GM23338 (cell line): ENCODE results near the gene GLOD5. TPM values are rescaled to one million over a fixed set of nuclear protein-coding genes. Genes with fewer than 3 reads are reported as not detected.

Experiments
- CTCF ChIP-seq, 2 experiments: fragments of 200-600 bp in 1 of 2; sonication (generic) in 1 of 2; conservative IDR thresholded peaks; 2 replicates each; pipeline versions ENCODE4 v1.5.1 to v1.6.1; 2016 to 2017; ENCODE audit warnings: antibody characterized with exemption in 2 of 2, low read depth in 2 of 2, mild to moderate bottlenecking in 2 of 2, moderate library complexity in 1 of 2
- EZH2phosphoT487 ChIP-seq: fragments of 200-600 bp; sonication (generic); IDR thresholded peaks from one replicate; pipeline ENCODE4 v1.8.1; 2018; ENCODE audit warnings: antibody characterized with exemption; ENCODE audit not compliant: unreplicated experiment
- JUNB ChIP-seq: IDR thresholded peaks from one replicate; pipeline ENCODE4 v1.6.1; 2016; ENCODE audit warnings: antibody characterized with exemption; ENCODE audit not compliant: unreplicated experiment
- STAT1 ChIP-seq: IDR thresholded peaks from one replicate; pipeline ENCODE4 v1.6.1; 2016; ENCODE audit warnings: antibody characterized with exemption; ENCODE audit not compliant: unreplicated experiment
- polyA plus RNA-seq: library from polyadenylated mRNA; unstranded; fragments of >200 nt; fragmentation: Nextera tagmentation; extraction: Ambion mirVana; gene quantifications from 2 replicates; pipeline ENCODE4 v1.2.1, GENCODE V29; 2016
- total RNA-seq: library from RNA; depleted of rRNA; stranded (reverse); fragments of >200 nt; shearing (Covaris generic); gene quantifications from 2 replicates; pipeline ENCODE4 v1.2.3, GENCODE V29; 2014
- TF ChIP-seq, protein P1 (sequence below): fragments of 250-450 bp; sonication (Bioruptor Pico); IDR thresholded peaks from 2 replicates; pipeline ENCODE4 v1.5.0; 2020; ENCODE audit warnings: mild to moderate bottlenecking, moderate library complexity
- TF ChIP-seq, protein P2 (sequence below): IDR thresholded peaks from 2 replicates; pipeline ENCODE4 v1.6.1; 2016; ENCODE audit warnings: antibody characterized with exemption

GLOD5 gene
- total and polyA plus RNA-seq, 2 experiments from 2014 or later = not detected

DNA sequence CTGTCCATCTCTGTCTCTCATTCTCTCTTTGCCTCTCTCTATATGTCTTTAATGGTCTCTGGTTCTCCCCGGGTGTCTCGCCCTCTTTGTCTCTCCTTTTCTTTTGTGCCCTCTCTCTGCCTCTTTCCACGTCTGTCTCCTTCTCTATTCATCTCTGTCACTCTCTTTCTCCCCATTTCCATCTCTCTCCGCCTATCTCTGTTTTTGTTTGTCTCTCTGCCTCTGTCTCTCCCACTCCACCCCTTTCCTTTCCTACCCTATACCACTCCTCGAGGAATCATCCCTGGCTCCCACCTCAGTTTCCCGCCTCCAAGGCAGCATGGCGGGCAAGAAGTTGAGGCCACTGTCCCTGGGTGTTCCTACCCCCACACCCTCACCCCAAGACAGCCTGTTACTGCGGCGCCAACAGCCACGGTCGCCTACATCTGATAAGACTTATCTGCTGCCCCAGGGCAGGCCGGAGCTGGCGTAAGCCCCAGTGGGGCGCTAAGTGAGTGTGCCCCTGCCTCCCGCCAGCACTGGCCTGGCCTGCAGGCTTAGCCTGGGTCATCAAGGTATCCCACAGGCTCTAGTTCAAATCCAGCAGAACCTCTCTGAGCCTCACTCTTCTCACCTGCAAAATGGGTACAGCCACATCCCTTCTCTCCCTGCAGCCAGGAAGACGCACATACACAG is 24.1 kb downstream of the GLOD5 start (continued):
- TF ChIP-seq, protein P1, sequence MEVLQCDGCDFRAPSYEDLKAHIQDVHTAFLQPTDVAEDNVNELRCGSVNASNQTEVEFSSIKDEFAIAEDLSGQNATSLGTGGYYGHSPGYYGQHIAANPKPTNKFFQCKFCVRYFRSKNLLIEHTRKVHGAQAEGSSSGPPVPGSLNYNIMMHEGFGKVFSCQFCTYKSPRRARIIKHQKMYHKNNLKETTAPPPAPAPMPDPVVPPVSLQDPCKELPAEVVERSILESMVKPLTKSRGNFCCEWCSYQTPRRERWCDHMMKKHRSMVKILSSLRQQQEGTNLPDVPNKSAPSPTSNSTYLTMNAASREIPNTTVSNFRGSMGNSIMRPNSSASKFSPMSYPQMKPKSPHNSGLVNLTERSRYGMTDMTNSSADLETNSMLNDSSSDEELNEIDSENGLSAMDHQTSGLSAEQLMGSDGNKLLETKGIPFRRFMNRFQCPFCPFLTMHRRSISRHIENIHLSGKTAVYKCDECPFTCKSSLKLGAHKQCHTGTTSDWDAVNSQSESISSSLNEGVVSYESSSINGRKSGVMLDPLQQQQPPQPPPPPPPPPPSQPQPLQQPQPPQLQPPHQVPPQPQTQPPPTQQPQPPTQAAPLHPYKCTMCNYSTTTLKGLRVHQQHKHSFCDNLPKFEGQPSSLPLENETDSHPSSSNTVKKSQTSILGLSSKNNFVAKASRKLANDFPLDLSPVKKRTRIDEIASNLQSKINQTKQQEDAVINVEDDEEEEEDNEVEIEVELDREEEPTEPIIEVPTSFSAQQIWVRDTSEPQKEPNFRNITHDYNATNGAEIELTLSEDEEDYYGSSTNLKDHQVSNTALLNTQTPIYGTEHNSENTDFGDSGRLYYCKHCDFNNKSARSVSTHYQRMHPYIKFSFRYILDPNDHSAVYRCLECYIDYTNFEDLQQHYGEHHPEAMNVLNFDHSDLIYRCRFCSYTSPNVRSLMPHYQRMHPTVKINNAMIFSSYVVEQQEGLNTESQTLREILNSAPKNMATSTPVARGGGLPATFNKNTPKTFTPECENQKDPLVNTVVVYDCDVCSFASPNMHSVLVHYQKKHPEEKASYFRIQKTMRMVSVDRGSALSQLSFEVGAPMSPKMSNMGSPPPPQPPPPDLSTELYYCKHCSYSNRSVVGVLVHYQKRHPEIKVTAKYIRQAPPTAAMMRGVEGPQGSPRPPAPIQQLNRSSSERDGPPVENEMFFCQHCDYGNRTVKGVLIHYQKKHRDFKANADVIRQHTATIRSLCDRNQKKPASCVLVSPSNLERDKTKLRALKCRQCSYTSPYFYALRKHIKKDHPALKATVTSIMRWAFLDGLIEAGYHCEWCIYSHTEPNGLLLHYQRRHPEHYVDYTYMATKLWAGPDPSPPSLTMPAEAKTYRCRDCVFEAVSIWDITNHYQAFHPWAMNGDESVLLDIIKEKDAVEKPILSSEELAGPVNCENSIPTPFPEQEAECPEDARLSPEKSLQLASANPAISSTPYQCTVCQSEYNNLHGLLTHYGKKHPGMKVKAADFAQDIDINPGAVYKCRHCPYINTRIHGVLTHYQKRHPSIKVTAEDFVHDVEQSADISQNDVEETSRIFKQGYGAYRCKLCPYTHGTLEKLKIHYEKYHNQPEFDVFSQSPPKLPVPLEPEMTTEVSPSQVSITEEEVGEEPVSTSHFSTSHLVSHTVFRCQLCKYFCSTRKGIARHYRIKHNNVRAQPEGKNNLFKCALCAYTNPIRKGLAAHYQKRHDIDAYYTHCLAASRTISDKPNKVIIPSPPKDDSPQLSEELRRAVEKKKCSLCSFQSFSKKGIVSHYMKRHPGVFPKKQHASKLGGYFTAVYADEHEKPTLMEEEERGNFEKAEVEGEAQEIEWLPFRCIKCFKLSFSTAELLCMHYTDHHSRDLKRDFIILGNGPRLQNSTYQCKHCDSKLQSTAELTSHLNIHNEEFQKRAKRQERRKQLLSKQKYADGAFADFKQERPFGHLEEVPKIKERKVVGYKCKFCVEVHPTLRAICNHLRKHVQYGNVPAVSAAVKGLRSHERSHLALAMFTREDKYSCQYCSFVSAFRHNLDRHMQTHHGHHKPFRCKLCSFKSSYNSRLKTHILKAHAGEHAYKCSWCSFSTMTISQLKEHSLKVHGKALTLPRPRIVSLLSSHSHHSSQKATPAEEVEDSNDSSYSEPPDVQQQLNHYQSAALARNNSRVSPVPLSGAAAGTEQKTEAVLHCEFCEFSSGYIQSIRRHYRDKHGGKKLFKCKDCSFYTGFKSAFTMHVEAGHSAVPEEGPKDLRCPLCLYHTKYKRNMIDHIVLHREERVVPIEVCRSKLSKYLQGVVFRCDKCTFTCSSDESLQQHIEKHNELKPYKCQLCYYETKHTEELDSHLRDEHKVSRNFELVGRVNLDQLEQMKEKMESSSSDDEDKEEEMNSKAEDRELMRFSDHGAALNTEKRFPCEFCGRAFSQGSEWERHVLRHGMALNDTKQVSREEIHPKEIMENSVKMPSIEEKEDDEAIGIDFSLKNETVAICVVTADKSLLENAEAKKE = no peak
- no peak for TF ChIP-seq CTCF (conservative IDR thresholded peaks at IDR 0.05; ENCODE audit: low read depth in 2 of 2)
- no peak for TF ChIP-seq EZH2phosphoT487
- TF ChIP-seq JUNB = no peak
- TF ChIP-seq STAT1 = no peak
- TF ChIP-seq, protein P2, sequence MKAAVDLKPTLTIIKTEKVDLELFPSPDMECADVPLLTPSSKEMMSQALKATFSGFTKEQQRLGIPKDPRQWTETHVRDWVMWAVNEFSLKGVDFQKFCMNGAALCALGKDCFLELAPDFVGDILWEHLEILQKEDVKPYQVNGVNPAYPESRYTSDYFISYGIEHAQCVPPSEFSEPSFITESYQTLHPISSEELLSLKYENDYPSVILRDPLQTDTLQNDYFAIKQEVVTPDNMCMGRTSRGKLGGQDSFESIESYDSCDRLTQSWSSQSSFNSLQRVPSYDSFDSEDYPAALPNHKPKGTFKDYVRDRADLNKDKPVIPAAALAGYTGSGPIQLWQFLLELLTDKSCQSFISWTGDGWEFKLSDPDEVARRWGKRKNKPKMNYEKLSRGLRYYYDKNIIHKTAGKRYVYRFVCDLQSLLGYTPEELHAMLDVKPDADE = no peak
